HFFc6 (cell line): ENCODE data around the gene TSPOAP1. TPM values are rescaled to one million over a fixed set of nuclear protein-coding genes. Genes with fewer than 3 reads are reported as not detected.

Experiments
- DNase-seq: peaks from one replicate; pipeline ENCODE4 v3.0.0-alpha.2; 2018
- H3K27ac Mint-ChIP-seq: 2 replicates; pipeline ENCODE4 v1.8.0; 2020; ENCODE audit warnings: mild to moderate bottlenecking, mixed read lengths
- H3K27me3 Mint-ChIP-seq: 2 replicates; pipeline ENCODE4 v1.8.0; 2021; ENCODE audit warnings: mild to moderate bottlenecking, moderate library complexity, mixed read lengths; ENCODE audit not compliant: insufficient read depth
- H3K36me3 Mint-ChIP-seq: 2 replicates; pipeline ENCODE4 v1.8.0; 2021; ENCODE audit warnings: low read depth, mixed read lengths
- H3K4me1 Mint-ChIP-seq: 2 replicates; pipeline ENCODE4 v1.8.0; 2020; ENCODE audit warnings: low read depth, mixed read lengths
- H3K4me3 Mint-ChIP-seq: 2 replicates; pipeline ENCODE4 v1.8.0; 2020; ENCODE audit warnings: mild to moderate bottlenecking, moderate library complexity, mixed read lengths
- H3K9me3 Mint-ChIP-seq: 2 replicates; pipeline ENCODE4 v1.8.0; 2020; ENCODE audit warnings: mild to moderate bottlenecking, mixed read lengths
- CTCF ChIP-seq: fragments of 200-600 bp; sonication (generic); IDR thresholded peaks from 2 replicates; pipeline ENCODE4 v1.5.0; 2021; ENCODE audit warnings: antibody characterized with exemption, mild to moderate bottlenecking
- total RNA-seq, 6 experiments: library from RNA; stranded (reverse); fragmentation: NEBNext Ultra II Directional; extraction: Animal tissue kit (Norgen Biotek cat#: 25700); gene quantifications; 2 replicates in 1 of 6; 3 replicates in 5 of 6; pipeline ENCODE4 v1.2.3, GENCODE V29; 2021

Gene TSPOAP1
- total RNA-seq, 6 experiments from 2014 or later: 0.50 to 1.8 (median 1.3) TPM

GRCh38 chr17:58316260-58316960 is 12.2 kb downstream of the TSPOAP1 start:
- TF ChIP-seq CTCF: no peak
- Mint-ChIP-seq H3K4me1 (peaks cover 6% of the 10 kb centered on the region), H3K4me3 (no peak overlapping the region), H3K9me3 (no peaks in the 10 kb centered on the region), H3K36me3 (no peaks in the 10 kb centered on the region), H3K27me3 (peaks cover 16% of the 10 kb centered on the region), H3K27ac (no peak overlapping the region)
- no peak for DNase-seq

GRCh38 chr17:58315750-58316149 is 12.8 kb downstream of the TSPOAP1 start:
- DNase-seq: no peak
- no peak for TF ChIP-seq CTCF
- H3K36me3 Mint-ChIP-seq: no peaks in the 10 kb centered on the region
- peaks cover 13% of the 10 kb centered on the region for H3K27me3 Mint-ChIP-seq
- H3K27ac Mint-ChIP-seq: no peak overlapping the region
- peaks cover 6% of the 10 kb centered on the region for H3K4me1 Mint-ChIP-seq
- H3K4me3 Mint-ChIP-seq: no peak overlapping the region
- no peaks in the 10 kb centered on the region for H3K9me3 Mint-ChIP-seq

GRCh38 chr17:58315281-58315711 is 13.3 kb downstream of the TSPOAP1 start:
- no peak overlapping the region for H3K4me3 Mint-ChIP-seq
- H3K36me3 Mint-ChIP-seq: no peaks in the 10 kb centered on the region
- H3K27ac Mint-ChIP-seq: no peak overlapping the region
- peaks cover 6% of the 10 kb centered on the region for H3K4me1 Mint-ChIP-seq
- DNase-seq: no peak
- H3K9me3 Mint-ChIP-seq: no peaks in the 10 kb centered on the region
- no peak for TF ChIP-seq CTCF
- H3K27me3 Mint-ChIP-seq: peaks cover 13% of the 10 kb centered on the region

- Mint-ChIP-seq H3K4me1 (peaks cover 6% of the 10 kb centered on the region), H3K9me3 (no peaks in the 10 kb centered on the region), H3K27ac (no peak overlapping the region), H3K36me3 (no peaks in the 10 kb centered on the region), H3K4me3 (no peak overlapping the region), H3K27me3 (peaks cover 9% of the 10 kb centered on the region)
- TF ChIP-seq CTCF: no peak
- DNase-seq: no peak
Observed at GRCh38 chr17:58314706-58315015, 13.9 kb downstream of the TSPOAP1 start.

GRCh38 chr17:58313815-58314705 is 14.5 kb downstream of the TSPOAP1 start:
- Mint-ChIP-seq H3K4me3 (no peak overlapping the region), H3K27ac (no peak overlapping the region), H3K4me1 (peaks cover 6% of the 10 kb centered on the region), H3K9me3 (no peaks in the 10 kb centered on the region), H3K36me3 (no peaks in the 10 kb centered on the region), H3K27me3 (peaks cover 11% of the 10 kb centered on the region)
- no peak for TF ChIP-seq CTCF
- DNase-seq: no peak
